ENCODE results near the gene KRT10.

DNA sequence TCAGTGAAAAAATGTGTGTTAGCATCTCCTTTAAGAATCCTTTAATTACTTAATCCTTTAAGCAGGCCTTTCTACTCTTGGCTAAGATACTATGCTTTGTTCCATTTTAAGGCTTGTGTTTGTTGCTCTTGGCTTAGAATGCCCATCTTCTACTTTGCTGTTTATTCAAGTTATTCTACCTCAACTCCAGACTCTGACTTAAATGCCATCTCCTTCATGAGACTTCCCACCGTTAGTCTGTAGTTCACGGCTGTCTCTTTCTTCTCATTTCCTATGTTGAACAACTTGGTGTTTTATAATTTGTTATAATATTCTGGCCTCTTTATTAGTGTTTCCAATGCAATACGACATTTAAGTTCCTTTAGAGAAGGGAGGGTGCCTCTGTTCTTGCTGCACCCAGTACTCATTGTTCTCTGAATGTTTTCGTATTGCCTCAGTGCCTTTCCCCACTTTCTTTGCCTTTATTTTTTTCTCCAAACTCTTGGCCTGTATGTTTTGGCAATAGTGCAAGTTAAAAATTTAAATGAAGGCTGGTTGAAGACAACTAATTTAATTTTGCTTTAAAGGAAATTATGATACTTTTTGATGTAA is 6.1 kb upstream of the KRT10 start:
- TF ChIP-seq, protein P1, sequence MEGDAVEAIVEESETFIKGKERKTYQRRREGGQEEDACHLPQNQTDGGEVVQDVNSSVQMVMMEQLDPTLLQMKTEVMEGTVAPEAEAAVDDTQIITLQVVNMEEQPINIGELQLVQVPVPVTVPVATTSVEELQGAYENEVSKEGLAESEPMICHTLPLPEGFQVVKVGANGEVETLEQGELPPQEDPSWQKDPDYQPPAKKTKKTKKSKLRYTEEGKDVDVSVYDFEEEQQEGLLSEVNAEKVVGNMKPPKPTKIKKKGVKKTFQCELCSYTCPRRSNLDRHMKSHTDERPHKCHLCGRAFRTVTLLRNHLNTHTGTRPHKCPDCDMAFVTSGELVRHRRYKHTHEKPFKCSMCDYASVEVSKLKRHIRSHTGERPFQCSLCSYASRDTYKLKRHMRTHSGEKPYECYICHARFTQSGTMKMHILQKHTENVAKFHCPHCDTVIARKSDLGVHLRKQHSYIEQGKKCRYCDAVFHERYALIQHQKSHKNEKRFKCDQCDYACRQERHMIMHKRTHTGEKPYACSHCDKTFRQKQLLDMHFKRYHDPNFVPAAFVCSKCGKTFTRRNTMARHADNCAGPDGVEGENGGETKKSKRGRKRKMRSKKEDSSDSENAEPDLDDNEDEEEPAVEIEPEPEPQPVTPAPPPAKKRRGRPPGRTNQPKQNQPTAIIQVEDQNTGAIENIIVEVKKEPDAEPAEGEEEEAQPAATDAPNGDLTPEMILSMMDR (IDR thresholded peaks at IDR 0.05; ENCODE audit: insufficient read depth, low read depth, low read length): no peak
- no peak for TF ChIP-seq EZH2 (IDR thresholded peaks at IDR 0.05; ENCODE audit: insufficient read depth, low read length)
